A549 treated with dexamethasone at 1 μM for 4 hours (cell line): Measurements from ENCODE around the gene KRTAP2-2. TPM values are rescaled to one million over a fixed set of nuclear protein-coding genes. Genes with fewer than 3 reads are reported as not detected.

Source experiments
- total RNA-seq: library from RNA; stranded (reverse); fragments of 200-300 nt; extraction: Qiagen RNA extraction; gene quantifications from 5 replicates; pipeline ENCODE4 v1.2.3, GENCODE V29; 2022

The KRTAP2-2 gene, protein sequence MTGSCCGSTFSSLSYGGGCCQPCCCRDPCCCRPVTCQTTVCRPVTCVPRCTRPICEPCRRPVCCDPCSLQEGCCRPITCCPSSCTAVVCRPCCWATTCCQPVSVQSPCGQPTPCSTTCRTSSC
- not detected in 5 replicates for total RNA-seq

GRCh38 chr17:41055130-41055529, at the start of gene KRTAP2-2:
Gene KRTAP2-2 (minus strand): TSS chr17:41055230. CDS start chr17:41055211, 19 bp downstream.

GRCh38 chr17:41101586-41102259, 46.7 kb upstream of the KRTAP2-2 start, which contains the start of gene KRTAP4-16:
Gene KRTAP4-16 (minus strand): TSS chr17:41102209. CDS start chr17:41102209, 0 bp downstream.

GRCh38 chr17:41098042-41098441, 43.0 kb upstream of the KRTAP2-2 start, which contains the start of gene KRTAP4-8:
Gene KRTAP4-8 (minus strand): TSS chr17:41098142. CDS start chr17:41098084, 58 bp downstream.

GRCh38 chr17:41084100-41084856, 29.2 kb upstream of the KRTAP2-2 start, which contains the start of gene KRTAP4-7:
Gene KRTAP4-7 (plus strand): TSS chr17:41084150. CDS start chr17:41084207, 57 bp downstream.

GRCh38 chr17:41065829-41066624, 11.0 kb upstream of the KRTAP2-2 start, which contains the start of gene KRTAP2-4:
Gene KRTAP2-4 (minus strand): TSS chr17:41065879. CDS start chr17:41065845, 34 bp downstream.

GRCh38 chr17:41060052-41060604, 5.1 kb upstream of the KRTAP2-2 start, which contains the start of gene KRTAP2-3:
Gene KRTAP2-3 (minus strand): TSS chr17:41060114. CDS start chr17:41060050, 64 bp downstream.

DNA sequence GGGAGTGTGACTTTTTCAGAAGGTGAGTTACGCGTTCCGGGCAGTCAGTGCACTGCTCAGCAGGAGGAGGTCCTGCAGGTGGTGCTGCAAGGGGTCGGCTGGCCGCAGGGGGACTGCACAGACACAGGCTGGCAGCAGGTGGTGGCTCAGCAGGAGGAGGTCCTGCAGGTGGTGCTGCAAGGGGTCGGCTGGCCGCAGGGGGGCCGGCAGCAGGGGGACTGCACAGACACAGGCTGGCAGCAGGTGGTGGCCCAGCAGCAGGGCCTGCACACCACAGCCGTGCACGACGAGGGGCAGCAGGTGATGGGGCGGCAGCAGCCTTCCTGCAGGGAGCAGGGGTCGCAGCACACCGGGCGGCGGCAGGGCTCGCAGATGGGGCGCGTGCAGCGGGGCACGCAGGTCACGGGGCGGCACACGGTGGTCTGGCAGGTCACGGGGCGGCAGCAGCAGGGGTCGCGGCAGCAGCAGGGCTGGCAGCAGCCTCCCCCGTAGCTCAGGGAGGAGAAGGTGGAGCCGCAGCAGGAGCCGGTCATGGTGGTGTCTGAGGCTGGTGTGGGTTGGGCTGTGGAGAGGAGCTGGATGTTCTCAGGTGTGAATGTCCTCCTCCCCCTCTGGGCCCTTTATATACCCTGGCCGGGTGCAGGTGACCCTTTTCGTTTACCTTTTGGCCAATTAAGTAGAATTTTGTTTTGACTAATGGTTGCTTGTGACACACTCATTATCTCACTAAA, 8.1 kb downstream of the KRTAP2-2 start, which contains the start of gene KRTAP2-1:
TSS of gene KRTAP2-1 (minus strand) at position 582 of the 731 bp plus-strand sequence. CDS start at position 533, 49 bp downstream.

DNA sequence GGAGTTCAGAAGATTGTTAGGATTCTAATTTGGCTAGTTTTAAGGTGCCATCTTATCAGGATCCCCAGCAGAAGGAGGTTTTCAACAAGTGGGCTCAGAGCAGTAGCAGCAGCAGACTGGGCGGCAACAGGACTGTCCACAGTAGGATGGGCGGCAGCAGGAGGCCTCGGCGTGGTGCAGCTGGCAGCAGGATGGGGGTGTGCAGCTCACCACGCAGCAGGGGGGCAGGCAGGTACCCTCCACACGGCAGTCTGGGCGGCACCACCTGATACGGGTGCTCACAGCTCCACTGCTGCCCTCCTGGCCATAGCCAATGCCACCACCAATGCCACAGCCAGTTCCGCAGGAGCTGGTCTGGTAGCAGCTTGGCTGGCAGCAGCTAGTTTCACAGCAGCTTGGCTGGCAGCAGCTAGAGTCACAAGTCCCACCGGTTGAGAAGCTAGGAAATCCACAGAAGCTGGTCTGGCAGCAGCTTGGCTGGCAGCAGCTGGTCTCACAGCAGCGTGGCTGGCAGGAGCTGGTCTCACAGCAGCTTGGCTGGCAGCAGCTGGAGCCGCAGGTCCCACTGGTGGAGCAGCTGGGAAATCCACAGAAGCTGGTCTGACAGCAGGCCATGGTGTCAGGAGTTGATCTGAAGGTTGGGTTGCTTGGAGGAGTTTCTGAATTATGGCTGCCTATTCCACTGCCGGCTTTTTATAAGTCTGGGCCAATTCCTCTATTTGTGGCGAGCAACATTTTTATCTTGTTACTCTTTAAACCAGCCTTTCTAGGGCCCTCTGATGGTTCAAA, 14.1 kb downstream of the KRTAP2-2 start, which contains the start of gene KRTAP1-1:
TSS of gene KRTAP1-1 (minus strand) at position 668 of the 789 bp plus-strand sequence. CDS start at position 615, 53 bp downstream.

DNA sequence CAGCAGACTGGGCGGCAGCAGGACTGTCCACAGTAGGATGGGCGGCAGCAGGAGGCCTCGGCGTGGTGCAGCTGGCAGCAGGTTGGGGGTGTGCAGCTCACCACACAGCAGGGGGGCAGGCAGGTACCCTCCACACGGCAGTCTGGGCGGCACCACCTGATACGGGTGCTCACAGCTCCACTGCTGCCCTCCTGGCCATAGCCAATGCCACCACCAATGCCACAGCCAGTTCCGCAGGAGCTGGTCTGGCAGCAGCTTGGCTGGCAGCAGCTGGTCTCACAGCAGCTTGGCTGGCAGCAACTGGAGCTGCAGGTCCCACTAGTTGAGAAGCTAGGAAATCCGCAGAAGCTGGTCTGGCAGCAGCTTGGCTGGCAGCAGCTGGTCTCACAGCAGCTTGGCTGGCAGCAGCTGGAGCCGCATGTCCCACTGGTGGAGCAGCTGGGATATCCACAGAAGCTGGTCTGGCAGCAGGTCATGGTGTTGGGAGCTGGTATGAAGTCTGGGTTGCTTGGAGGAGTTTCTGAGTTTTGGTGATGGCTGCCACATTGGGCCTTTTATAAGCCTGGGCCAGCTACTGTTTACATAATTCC, 20.6 kb downstream of the KRTAP2-2 start, which contains the start of gene KRTAP1-3:
TSS of gene KRTAP1-3 (minus strand) at position 529 of the 590 bp plus-strand sequence. CDS start at position 476, 53 bp downstream.

DNA sequence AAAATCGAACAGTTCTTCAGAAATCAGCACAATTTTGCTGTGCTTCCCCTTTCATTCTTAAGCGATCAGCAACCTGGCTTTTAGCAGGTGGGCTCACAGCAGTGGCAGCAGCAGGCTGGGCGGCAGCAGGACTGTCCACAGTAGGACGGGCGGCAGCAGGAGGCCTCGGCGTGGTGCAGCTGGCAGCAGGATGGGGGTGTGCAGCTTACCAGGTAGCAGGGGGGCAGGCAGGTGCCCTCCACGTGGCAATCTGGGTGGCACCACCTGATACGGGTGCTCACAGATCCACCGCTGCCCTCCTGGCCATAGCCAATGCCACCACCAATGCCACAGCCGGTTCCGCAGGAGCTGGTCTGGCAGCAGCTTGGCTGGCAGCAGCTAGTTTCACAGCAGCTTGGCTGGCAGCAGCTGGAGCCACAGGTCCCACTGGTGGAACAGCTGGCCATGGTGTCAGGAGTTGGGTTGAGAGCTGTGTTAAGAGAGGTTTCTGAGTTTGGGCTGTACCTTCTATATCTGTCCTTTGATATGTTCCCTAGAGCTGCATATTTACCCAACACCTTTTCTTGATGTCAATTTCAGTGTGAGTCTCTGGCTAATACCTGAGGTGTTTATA, 25.3 kb downstream of the KRTAP2-2 start, which contains the start of gene KRTAP1-4:
TSS of gene KRTAP1-4 (minus strand) at position 563 of the 613 bp plus-strand sequence. CDS start at position 446, 117 bp downstream.

GRCh38 chr17:41026715-41027471, 28.1 kb downstream of the KRTAP2-2 start, which contains the start of gene KRTAP1-5:
Gene KRTAP1-5 (minus strand): TSS chr17:41027208. CDS start chr17:41027155, 53 bp downstream.

DNA sequence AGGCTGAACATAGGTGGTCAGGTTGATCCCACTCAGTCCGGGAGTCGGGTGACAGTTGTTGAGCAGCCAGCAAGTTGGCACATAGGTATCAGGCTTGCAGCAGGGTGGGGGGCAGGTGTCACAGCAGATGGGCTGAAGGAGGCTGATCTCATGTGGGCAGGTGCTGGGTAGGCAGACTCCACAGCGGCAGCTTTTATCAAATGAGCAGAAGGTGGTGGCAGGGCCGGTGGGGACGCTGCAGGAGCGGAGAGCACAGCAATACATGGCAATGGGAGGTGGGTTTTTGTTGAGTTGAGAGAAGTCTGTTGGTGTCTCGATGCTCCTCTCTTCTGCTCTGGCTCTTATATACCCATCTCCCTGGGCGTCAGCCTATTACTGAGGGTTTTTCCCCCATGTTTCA, 46.2 kb downstream of the KRTAP2-2 start, which contains the start of gene KRTAP3-1:
TSS of gene KRTAP3-1 (minus strand) at position 318 of the 400 bp plus-strand sequence. CDS start at position 264, 54 bp downstream.

Other genes starting within 250 kb of the KRTAP2-2 start
- 66.5 to 79.2 TPM (median 70.8 TPM) in 5 replicates for gene KRT10, start 232.6 kb downstream of the KRTAP2-2 start, total RNA-seq
- gene KRT12, start 188.0 kb downstream of the KRTAP2-2 start, total RNA-seq = not detected in 5 replicates
- gene KRT20, start 170.0 kb downstream of the KRTAP2-2 start, total RNA-seq = 0.11 to 0.49 TPM (median 0.19 TPM) in 5 replicates
- 0.07 to 0.18 TPM (median 0.08 TPM) in 5 replicates for gene KRT23, start 117.6 kb downstream of the KRTAP2-2 start, total RNA-seq
- gene KRT39, start 88.3 kb downstream of the KRTAP2-2 start, total RNA-seq = not detected in 5 replicates
- gene KRT40, start 70.9 kb downstream of the KRTAP2-2 start, total RNA-seq = not detected in 5 replicates
- not detected in 5 replicates for gene KRTAP3-3, start 61.1 kb downstream of the KRTAP2-2 start, total RNA-seq
- 0.16 to 0.41 TPM (median 0.28 TPM) in 4 of 5 replicates, not detected in the other for gene KRTAP3-2, start 55.3 kb downstream of the KRTAP2-2 start, total RNA-seq
- gene KRTAP3-1, start 46.1 kb downstream of the KRTAP2-2 start, total RNA-seq = not detected in 5 replicates
- gene KRTAP1-5, start 28.0 kb downstream of the KRTAP2-2 start, total RNA-seq = not detected in 5 replicates
- gene KRTAP1-4, start 25.0 kb downstream of the KRTAP2-2 start, total RNA-seq = not detected in 5 replicates
- gene KRTAP1-3, start 20.4 kb downstream of the KRTAP2-2 start, total RNA-seq = not detected in 5 replicates
- gene KRTAP1-1, start 13.8 kb downstream of the KRTAP2-2 start, total RNA-seq = not detected in 5 replicates
- gene KRTAP2-1, start 7.9 kb downstream of the KRTAP2-2 start, total RNA-seq = not detected in 5 replicates
- gene KRTAP2-3, start 4.9 kb upstream of the KRTAP2-2 start, total RNA-seq = 0.18 TPM in 1 of 5 replicates, not detected in the others
- gene KRTAP2-4, start 10.6 kb upstream of the KRTAP2-2 start, total RNA-seq = not detected in 5 replicates
- gene KRTAP4-7, start 28.9 kb upstream of the KRTAP2-2 start, total RNA-seq = not detected in 5 replicates
- gene KRTAP4-8, start 42.9 kb upstream of the KRTAP2-2 start, total RNA-seq = not detected in 5 replicates
- not detected in 5 replicates for gene KRTAP4-16, start 47.0 kb upstream of the KRTAP2-2 start, total RNA-seq
- gene KRTAP4-9, start 50.2 kb upstream of the KRTAP2-2 start, total RNA-seq = not detected in 5 replicates
- not detected in 5 replicates for gene KRTAP4-11, start 63.1 kb upstream of the KRTAP2-2 start, total RNA-seq
- gene KRTAP4-12, start 69.0 kb upstream of the KRTAP2-2 start, total RNA-seq = not detected in 5 replicates
- gene KRTAP4-6, start 85.3 kb upstream of the KRTAP2-2 start, total RNA-seq = not detected in 5 replicates
- not detected in 5 replicates for gene KRTAP4-5, start 94.6 kb upstream of the KRTAP2-2 start, total RNA-seq
- not detected in 5 replicates for gene KRTAP4-4, start 105.5 kb upstream of the KRTAP2-2 start, total RNA-seq
- not detected in 5 replicates for gene KRTAP4-3, start 113.0 kb upstream of the KRTAP2-2 start, total RNA-seq
- not detected in 5 replicates for gene KRTAP4-2, start 123.0 kb upstream of the KRTAP2-2 start, total RNA-seq
- 0.14 to 0.25 TPM (median 0.24 TPM) in 3 of 5 replicates, not detected in the others for gene KRTAP4-1, start 129.7 kb upstream of the KRTAP2-2 start, total RNA-seq
- not detected in 5 replicates for gene KRTAP9-1, start 134.7 kb upstream of the KRTAP2-2 start, total RNA-seq
- gene KRTAP9-2, start 171.4 kb upstream of the KRTAP2-2 start, total RNA-seq = not detected in 5 replicates
- not detected in 5 replicates for gene KRTAP9-3, start 177.2 kb upstream of the KRTAP2-2 start, total RNA-seq
- not detected in 5 replicates for gene KRTAP9-8, start 182.8 kb upstream of the KRTAP2-2 start, total RNA-seq
- gene KRTAP9-4, start 194.5 kb upstream of the KRTAP2-2 start, total RNA-seq = not detected in 5 replicates
- gene KRTAP9-9, start 200.2 kb upstream of the KRTAP2-2 start, total RNA-seq = not detected in 5 replicates
- not detected in 5 replicates for gene KRTAP9-6, start 210.1 kb upstream of the KRTAP2-2 start, total RNA-seq
- gene KRTAP9-7, start 220.5 kb upstream of the KRTAP2-2 start, total RNA-seq = not detected in 5 replicates
- gene KRTAP29-1, start 247.6 kb upstream of the KRTAP2-2 start, total RNA-seq = not detected in 5 replicates